ENCODE measurements around the gene PUS3. TPM values are rescaled to one million over a fixed set of nuclear protein-coding genes. Genes with fewer than 3 reads are reported as not detected.

Gene PUS3
- total RNA-seq, 1 donor from 2014 or later, result 14.6 TPM

DNA sequence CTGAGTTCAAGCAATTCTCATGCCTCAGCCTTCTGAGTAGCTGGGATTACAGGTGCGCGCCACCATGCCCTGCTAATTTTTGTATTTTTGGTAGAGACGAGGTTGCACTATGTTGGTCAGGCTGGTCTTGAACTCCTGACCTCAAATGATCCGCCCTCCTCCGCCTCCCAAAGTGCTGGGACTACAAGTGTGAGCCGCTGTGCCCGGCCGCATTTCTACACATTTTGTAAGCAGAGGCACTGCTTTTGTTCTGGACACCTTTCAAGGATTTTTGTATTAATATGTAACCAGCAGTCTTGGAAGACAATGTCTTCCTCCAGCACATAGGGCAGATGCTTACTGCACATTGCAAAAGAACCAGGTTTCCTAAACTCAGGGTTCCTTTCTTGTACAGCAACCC is 31.5 kb upstream of the PUS3 start:
- no peak for DNase-seq (ENCODE audit: extremely low spot score, unreplicated experiment)
- TF ChIP-seq, protein P1, sequence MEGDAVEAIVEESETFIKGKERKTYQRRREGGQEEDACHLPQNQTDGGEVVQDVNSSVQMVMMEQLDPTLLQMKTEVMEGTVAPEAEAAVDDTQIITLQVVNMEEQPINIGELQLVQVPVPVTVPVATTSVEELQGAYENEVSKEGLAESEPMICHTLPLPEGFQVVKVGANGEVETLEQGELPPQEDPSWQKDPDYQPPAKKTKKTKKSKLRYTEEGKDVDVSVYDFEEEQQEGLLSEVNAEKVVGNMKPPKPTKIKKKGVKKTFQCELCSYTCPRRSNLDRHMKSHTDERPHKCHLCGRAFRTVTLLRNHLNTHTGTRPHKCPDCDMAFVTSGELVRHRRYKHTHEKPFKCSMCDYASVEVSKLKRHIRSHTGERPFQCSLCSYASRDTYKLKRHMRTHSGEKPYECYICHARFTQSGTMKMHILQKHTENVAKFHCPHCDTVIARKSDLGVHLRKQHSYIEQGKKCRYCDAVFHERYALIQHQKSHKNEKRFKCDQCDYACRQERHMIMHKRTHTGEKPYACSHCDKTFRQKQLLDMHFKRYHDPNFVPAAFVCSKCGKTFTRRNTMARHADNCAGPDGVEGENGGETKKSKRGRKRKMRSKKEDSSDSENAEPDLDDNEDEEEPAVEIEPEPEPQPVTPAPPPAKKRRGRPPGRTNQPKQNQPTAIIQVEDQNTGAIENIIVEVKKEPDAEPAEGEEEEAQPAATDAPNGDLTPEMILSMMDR (IDR thresholded peaks at IDR 0.05), result no peak
- no peaks in the 10 kb centered on the region for H3K9me3 Mint-ChIP-seq (ENCODE audit: unreplicated experiment)
- H3K27me3 Mint-ChIP-seq (ENCODE audit: unreplicated experiment), result peaks cover 49% of the 10 kb centered on the region
- H3K4me3 Mint-ChIP-seq (ENCODE audit: unreplicated experiment), result no peak overlapping the region
- H3K36me3 Mint-ChIP-seq (ENCODE audit: unreplicated experiment), result no peaks in the 10 kb centered on the region
- no peaks in the 10 kb centered on the region for H3K4me1 Mint-ChIP-seq (ENCODE audit: unreplicated experiment)
- no peak overlapping the region for H3K27ac Mint-ChIP-seq (ENCODE audit: unreplicated experiment)

DNA sequence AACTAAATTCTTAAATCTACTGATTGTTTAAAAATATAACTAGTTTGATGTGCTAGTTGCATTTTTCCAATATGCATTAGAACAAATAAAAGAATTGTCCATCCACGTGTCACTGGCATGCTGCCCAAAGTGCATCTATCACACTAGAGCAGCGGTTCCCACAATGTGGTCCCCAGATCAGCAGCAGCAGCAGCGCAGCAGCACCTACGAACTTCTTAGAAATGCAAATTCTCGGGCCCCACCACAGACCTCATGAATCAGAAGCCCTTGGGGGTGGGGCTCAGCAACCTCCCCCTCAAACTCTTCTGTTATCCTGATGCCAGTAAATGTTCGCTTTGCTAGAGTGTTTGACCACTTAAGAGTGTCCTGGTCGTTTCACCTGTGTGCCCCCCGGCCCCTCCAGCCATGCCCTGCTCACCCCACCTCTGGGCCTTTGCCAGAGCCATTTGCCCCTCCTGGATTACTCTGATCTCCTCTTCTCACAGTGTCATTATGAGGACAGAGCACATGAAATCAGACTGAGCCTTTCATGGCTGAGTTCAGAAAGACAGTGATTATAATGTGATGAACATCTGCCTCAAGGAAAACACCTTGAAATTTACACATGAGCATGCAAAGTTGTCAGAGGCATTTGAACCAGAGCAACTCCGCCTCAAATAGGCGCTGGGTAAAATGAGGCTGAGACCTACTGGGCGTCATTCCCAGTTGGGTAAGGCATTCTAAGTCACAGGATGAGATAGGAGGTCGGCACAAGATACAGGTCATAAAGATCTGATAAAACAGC is 30.2 kb upstream of the PUS3 start:
- no peaks in the 10 kb centered on the region for H3K36me3 Mint-ChIP-seq (ENCODE audit: unreplicated experiment)
- no peaks in the 10 kb centered on the region for H3K9me3 Mint-ChIP-seq (ENCODE audit: unreplicated experiment)
- H3K4me1 Mint-ChIP-seq (ENCODE audit: unreplicated experiment), result no peaks in the 10 kb centered on the region
- TF ChIP-seq, protein P1 (IDR thresholded peaks at IDR 0.05), result no peak
- H3K27ac Mint-ChIP-seq (ENCODE audit: unreplicated experiment), result no peak overlapping the region
- peak; percentile 38 for DNase-seq (ENCODE audit: extremely low spot score, unreplicated experiment)
- H3K27me3 Mint-ChIP-seq (ENCODE audit: unreplicated experiment), result peaks cover 54% of the 10 kb centered on the region
- H3K4me3 Mint-ChIP-seq (ENCODE audit: unreplicated experiment), result no peak overlapping the region

DNA sequence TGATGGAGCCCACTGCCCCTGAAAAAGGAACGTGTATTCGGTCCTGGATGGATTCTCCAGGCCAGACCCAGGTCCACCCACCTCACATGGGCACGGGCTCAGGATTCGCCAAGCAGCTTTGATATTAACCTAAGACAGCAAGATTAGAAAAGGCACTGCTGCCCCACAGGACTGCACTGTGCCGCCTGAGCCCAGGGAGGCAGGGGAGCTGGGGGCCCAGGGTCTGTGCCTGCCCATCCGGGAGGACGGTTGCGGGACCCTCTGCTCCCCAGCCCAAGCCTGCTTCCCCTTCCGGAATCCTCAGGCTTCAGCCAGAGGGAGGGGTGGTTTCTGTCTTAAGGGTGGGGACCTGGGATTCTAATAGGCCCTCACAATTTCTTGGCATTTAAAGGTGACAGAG is 29.3 kb upstream of the PUS3 start:
- DNase-seq (ENCODE audit: extremely low spot score, unreplicated experiment), result peak; percentile 83
- Mint-ChIP-seq H3K4me1 (ENCODE audit: unreplicated experiment) (no peaks in the 10 kb centered on the region), H3K4me3 (ENCODE audit: unreplicated experiment) (no peak overlapping the region), H3K36me3 (ENCODE audit: unreplicated experiment) (no peaks in the 10 kb centered on the region), H3K27me3 (ENCODE audit: unreplicated experiment) (peaks cover 61% of the 10 kb centered on the region), H3K9me3 (ENCODE audit: unreplicated experiment) (no peaks in the 10 kb centered on the region), H3K27ac (ENCODE audit: unreplicated experiment) (no peak overlapping the region)
- TF ChIP-seq, protein P1 (IDR thresholded peaks at IDR 0.05), result no peak

DNA sequence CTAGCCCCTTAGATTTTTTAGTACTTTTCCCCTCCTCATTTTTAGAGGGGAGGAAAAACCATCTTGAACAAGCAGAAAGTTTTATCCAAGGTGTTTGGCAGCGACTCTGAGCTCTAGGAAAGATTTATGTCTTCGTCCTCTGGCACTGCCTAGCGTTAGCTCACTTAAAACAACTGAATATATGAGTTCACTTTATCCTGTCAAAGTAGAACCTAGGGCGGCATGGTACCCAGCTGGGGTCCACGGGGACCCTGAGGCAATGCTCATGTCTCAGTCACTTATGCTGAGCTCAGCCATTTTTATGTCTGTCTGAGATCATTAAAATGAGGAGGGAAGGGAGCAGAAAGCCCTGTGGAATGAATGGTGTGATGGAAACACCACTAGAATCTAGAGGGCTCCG is 28.7 kb upstream of the PUS3 start:
- Mint-ChIP-seq H3K36me3 (ENCODE audit: unreplicated experiment) (no peaks in the 10 kb centered on the region), H3K4me1 (ENCODE audit: unreplicated experiment) (no peaks in the 10 kb centered on the region), H3K27me3 (ENCODE audit: unreplicated experiment) (peaks cover 64% of the 10 kb centered on the region), H3K4me3 (ENCODE audit: unreplicated experiment) (no peak overlapping the region), H3K9me3 (ENCODE audit: unreplicated experiment) (no peaks in the 10 kb centered on the region), H3K27ac (ENCODE audit: unreplicated experiment) (no peak overlapping the region)
- no peak for DNase-seq (ENCODE audit: extremely low spot score, unreplicated experiment)
- TF ChIP-seq, protein P1 (IDR thresholded peaks at IDR 0.05), result no peak

DNA sequence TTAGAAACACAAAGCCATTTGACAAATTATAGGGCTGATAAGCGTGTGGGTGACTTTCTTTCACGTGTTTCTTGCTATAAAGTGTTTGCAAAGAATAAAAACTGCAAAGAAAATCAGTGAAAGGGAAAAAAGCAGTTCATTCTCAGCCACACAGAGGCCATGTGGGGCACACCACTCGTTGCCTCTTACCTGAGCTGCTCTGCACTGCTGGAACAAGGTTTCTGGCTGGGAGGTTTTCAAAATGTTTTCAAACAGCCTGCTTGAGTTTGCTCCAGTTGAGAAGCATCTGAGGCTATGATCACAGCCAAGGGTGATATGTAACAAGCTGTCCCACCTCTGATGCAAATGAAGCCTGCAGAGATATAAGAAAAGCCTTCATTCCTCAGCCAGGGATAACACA is 28.1 kb upstream of the PUS3 start:
- Mint-ChIP-seq H3K4me3 (ENCODE audit: unreplicated experiment) (no peak overlapping the region), H3K27me3 (ENCODE audit: unreplicated experiment) (peaks cover 63% of the 10 kb centered on the region), H3K9me3 (ENCODE audit: unreplicated experiment) (no peaks in the 10 kb centered on the region), H3K36me3 (ENCODE audit: unreplicated experiment) (no peaks in the 10 kb centered on the region), H3K27ac (ENCODE audit: unreplicated experiment) (no peak overlapping the region), H3K4me1 (ENCODE audit: unreplicated experiment) (no peaks in the 10 kb centered on the region)
- TF ChIP-seq, protein P1 (IDR thresholded peaks at IDR 0.05), result no peak
- no peak for DNase-seq (ENCODE audit: extremely low spot score, unreplicated experiment)
